GM19463 (cell line): ENCODE data around the gene DCAF15.
A peak's percentile ranks its signal among the peaks of the same experiment; 100 is the strongest.
"Not testable (repeated sequence)": the region's sequence is repeated elsewhere in the genome, so short reads cannot be mapped to it uniquely, and the experiment has no call there.

ENCODE experiments used
- ATAC-seq: cut with Tn5 transposase; IDR thresholded peaks from one replicate; pipeline ENCODE4 v1.9.1; 2021; ENCODE audit warnings: mild to moderate bottlenecking, moderate library complexity; ENCODE audit not compliant: unreplicated experiment

The DCAF15 gene

GRCh38 chr19:13952154-13952930 lies at the start of gene DCAF15:
Gene DCAF15 (plus strand): TSS chr19:13952509. CDS start chr19:13952513, 4 bp downstream.
- peak; percentile 98 for ATAC-seq

- ATAC-seq: no peak
Observed at GRCh38 chr19:13902993-13903555, 49.2 kb upstream of the DCAF15 start.

GRCh38 chr19:13905634-13906520 lies 46.4 kb upstream of the DCAF15 start, which contains the start of the genes BRME1 and CC2D1A:
Gene BRME1 (minus strand): TSS chr19:13906117. CDS start chr19:13904892, 1,225 bp downstream.
Gene CC2D1A (plus strand): TSS chr19:13906201. CDS start chr19:13906442, 241 bp downstream.
- peak; percentile 96 for ATAC-seq

- no peak for ATAC-seq
Observed at GRCh38 chr19:13906521-13906904, 45.8 kb upstream of the DCAF15 start.

GRCh38 chr19:13906910-13907309 lies 45.4 kb upstream of the DCAF15 start:
- ATAC-seq: no peak

GRCh38 chr19:13908674-13909073 lies 43.6 kb upstream of the DCAF15 start:
- ATAC-seq: no peak

- no peak for ATAC-seq
Observed at GRCh38 chr19:13909430-13909829, 42.9 kb upstream of the DCAF15 start.

GRCh38 chr19:13913352-13913751 lies 39.0 kb upstream of the DCAF15 start:
- no peak for ATAC-seq

DNA sequence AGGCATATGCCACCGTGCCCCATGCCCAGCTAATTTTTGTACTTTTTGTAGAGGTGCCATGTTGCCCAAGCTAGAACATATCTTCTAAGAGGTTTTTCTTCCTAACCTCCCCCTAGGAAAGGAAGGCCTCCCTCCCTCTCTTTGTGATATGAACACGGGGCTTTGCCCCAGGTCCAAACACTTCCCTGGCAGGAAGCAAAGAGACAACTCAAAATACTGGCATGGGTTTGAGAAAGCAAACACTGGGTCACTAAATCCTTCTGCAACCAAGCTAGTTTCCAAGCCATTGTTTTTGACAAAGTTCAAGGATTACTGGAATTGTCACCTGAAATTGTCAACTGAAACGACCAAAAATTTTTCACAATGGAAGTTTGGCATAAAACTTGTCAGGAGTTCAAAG lies 37.5 kb upstream of the DCAF15 start:
- no peak for ATAC-seq

DNA sequence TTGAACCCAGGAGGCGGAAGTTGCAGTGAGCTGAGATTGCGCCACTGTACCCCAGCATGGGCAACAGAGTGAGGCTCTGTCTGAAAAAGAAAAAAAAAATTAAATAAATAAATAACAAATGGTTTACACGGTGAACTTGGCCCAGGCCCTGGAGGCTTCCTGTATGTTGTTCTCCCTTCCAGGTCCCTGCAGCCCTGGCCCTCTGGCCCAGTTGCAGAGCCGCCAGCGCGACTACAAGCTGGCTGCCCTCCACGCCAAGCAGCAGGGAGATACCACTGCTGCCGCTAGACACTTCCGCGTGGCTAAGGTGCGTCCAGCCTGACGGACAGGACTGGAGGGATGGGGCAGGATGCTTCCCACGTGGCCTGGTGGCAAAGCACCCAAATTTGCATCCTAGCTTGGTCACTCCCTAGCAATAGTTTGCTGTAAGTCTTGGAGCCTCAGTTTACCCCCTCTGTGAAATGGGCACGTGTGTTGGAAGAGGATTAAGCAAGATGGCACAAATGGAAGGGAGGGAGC lies 34.4 kb upstream of the DCAF15 start:
- ATAC-seq: no peak

DNA sequence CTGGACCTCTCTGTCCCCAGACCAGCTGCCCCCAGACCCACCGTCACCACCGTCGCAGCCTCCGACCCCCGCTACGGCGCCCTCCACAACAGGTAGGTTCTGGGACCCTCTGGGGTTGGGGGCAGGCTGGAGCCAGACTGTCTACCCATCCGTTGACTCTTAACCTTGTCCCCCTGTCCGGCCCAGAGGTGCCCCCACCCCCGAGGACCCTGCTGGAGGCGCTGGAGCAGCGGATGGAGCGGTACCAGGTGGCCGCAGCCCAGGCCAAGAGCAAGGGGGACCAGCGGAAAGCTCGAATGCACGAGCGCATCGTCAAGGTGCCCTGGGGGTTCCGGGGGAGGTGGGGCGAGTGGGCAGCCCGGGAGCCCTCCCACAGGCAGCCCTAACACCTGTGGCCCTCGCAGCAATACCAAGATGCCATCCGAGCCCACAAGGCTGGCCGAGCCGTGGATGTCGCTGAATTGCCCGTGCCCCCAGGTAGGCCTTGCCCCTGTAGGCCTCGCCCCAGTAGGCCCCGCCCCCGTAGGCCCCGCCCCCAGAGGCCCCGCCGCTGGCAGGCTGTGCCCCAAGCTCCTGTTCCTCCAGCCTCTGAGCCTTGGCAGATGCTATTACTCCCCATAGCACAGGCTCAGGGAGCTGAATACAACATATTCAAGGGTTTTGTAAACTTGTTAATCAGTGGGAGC lies 33.4 kb upstream of the DCAF15 start:
- no peak for ATAC-seq

- no peak for ATAC-seq
Observed at GRCh38 chr19:13920524-13920923, 31.8 kb upstream of the DCAF15 start.

DNA sequence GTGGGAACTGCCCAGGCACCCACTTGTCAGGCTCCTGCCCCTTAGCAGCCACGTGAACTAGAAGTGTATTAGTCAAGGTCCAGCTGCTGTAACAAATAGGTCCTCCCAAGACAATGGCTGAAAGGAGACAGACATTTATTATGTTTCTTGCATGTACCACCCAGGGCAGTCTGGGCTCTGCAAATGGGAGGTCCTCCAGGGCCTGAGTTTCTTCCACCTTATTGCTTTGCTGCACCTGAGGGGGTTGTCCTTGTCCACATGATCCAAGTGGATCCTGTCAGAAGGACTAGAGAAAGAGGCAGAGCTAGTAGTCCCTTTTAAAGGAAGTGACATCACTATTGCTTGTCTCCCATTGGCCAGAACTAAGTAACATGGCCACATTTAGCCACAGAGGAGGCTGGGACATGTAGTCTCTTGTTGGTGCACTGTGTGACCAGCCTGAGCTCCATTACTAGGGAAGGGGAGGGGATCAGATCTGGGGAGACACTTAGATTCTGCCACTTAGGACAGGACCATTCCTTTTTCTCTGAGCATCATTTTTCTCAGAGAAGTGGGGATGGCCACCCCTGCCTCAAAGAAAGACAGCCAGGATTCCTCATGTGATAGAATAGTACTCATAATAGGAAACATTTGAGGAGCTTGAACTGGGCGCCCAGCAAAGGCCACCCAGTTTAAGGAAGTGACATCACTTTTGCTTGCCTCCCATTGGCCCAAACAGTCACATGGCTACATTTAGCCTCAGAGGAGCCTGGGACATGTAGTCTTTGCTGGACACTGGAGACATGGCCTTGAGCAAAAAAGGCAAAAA lies 31.2 kb upstream of the DCAF15 start:
- ATAC-seq: no peak

DNA sequence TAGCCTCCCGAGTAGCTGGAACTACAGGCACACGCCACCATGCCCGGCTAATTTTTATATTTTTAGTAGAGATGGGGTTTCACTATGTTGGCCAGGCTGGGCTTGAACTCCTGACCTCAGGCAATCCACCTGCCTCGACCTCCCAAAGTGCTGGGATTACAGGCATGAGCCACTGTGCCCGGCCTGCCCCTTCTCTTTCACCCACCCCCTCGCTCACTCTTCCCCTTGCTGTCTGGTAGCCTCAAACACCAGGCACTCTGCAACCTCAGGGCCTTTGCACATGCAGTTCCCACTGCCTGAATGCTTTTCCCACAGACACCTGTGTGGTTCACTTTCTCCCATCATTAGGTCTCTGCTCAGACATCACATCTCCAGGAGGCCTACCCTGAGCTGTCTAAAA lies 30.2 kb upstream of the DCAF15 start:
- ATAC-seq: not testable (repeated sequence)

DNA sequence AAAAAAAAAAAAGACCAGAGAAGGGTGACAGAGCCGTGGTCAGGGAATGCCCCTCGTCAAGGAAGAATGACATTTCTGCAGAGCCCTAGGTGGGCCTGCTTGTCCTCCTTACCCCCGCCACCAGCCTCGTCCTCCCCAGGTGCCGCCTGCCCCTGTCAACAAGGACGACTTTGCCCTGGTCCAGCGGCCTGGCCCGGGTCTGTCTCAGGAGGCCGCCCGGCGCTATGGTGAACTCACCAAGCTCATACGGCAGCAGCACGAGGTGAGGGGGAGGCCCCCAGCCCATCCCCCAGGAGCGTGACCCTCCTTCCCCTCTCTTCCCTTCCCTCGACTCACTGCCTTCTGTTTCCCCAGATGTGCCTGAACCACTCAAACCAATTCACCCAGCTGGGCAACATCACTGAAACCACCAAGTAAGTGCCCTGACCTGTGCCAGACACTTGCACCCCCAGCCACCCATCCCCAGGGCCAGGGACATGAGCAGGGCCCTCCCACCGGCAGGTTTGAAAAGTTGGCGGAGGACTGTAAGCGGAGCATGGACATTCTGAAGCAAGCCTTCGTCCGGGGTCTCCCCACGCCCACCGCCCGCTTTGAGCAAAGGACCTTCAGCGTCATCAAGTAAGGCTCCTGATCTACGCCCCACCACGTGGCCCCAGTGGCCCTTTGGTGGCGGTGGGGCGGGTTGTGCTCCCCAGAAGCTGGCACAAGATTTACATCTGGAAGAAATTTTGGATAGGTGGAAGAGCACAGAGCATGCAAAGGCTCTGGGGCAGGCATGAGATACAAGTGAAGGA lies 28.9 kb upstream of the DCAF15 start:
- ATAC-seq: no peak

- ATAC-seq: no peak
Observed at GRCh38 chr19:13926010-13926409, 26.3 kb upstream of the DCAF15 start.

GRCh38 chr19:13926715-13927114 lies 25.6 kb upstream of the DCAF15 start:
- ATAC-seq: no peak

DNA sequence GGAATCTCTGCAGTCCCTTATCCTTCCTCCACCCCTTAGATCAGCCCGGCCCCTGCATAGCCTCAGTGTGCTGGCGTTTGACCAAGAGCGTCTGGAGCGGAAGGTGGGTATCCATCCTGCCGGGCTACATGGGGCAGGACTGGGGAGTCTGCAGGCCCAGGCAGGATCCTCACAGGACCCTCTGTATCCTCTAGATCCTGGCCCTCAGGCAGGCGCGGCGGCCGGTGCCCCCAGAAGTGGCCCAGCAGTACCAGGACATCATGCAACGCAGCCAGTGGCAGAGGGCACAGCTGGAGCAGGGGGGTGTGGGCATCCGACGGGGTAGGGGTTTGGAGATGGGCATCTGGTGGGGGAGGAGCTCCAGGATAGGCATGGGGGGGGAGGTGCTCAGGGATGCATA lies 23.0 kb upstream of the DCAF15 start:
- no peak for ATAC-seq

DNA sequence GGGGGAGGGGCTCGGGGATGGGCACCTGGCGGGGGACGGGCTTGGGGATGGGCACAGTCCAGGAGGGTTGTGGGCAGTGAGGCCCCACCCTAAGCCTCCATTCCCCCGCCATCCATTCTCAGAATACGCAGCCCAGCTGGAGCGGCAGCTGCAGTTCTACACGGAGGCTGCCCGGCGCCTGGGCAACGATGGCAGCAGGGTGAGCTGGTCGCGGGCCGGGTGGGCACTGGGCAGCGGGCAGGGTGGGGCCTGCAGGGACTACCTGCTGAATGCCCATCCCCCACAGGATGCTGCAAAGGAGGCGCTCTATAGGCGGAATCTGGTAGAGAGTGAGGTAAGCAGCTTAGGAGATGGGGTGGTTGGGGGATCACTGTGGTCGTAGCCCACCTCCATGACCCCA lies 22.4 kb upstream of the DCAF15 start:
- ATAC-seq: no peak
